Measurements from ENCODE around the gene SPTA1.

SPTA1 gene

DNA sequence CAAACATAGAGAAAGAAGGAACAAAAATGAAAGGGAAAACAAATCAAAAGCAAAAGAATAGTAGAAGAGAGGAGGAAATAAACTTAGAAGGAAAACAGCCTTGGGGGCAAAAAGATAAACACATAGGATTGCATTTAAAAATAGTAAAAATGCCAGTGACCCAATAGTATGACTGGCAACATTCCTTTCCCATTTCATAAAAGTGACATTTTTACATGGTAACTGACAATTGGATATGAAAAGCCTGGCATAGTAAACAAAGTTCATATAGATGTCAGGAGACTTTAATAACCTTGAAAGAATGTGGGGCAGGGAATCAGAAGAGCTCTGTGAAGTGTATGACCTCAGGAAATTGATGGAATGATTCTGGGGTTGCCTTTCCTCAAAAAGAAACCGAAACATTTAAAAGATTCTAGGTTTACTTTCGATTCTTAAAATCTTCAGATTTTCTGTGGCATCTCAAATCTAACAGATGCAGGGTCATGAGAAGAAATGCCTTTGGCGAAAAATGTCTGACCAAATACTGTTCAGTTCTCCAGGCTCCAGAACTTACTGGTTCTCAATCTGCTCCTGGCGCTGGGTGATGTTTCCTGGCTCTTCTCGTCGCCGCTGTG is 33.7 kb downstream of the SPTA1 start:
- no peak overlapping the region for H3K27ac ChIP-seq
- TF ChIP-seq, protein P1, sequence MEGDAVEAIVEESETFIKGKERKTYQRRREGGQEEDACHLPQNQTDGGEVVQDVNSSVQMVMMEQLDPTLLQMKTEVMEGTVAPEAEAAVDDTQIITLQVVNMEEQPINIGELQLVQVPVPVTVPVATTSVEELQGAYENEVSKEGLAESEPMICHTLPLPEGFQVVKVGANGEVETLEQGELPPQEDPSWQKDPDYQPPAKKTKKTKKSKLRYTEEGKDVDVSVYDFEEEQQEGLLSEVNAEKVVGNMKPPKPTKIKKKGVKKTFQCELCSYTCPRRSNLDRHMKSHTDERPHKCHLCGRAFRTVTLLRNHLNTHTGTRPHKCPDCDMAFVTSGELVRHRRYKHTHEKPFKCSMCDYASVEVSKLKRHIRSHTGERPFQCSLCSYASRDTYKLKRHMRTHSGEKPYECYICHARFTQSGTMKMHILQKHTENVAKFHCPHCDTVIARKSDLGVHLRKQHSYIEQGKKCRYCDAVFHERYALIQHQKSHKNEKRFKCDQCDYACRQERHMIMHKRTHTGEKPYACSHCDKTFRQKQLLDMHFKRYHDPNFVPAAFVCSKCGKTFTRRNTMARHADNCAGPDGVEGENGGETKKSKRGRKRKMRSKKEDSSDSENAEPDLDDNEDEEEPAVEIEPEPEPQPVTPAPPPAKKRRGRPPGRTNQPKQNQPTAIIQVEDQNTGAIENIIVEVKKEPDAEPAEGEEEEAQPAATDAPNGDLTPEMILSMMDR (conservative IDR thresholded peaks at IDR 0.05): no peak

DNA sequence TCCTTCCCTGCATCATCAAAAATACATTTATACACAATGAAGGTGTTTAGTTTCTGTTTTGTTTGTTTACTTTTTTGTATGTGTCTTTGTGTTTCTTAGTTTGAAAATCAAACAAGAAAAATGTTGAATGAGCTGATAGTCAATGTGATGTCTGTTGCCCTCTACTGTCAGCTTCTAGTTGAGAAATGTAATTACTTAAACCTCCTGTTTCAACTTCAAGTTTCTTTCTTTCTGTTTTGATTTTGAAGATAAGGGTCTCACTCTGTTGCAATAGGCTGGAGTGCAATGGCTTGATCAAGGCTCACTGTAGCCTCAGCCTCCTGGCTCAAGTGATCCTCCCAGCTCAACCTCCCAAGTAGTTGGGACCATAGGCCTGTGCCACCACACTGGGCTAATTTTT is 37.5 kb downstream of the SPTA1 start:
- no peak overlapping the region for H3K27ac ChIP-seq
- TF ChIP-seq, protein P1 (conservative IDR thresholded peaks at IDR 0.05): 0 out of 2 replicates have a peak, but pooled peaks have one; percentile 11

DNA sequence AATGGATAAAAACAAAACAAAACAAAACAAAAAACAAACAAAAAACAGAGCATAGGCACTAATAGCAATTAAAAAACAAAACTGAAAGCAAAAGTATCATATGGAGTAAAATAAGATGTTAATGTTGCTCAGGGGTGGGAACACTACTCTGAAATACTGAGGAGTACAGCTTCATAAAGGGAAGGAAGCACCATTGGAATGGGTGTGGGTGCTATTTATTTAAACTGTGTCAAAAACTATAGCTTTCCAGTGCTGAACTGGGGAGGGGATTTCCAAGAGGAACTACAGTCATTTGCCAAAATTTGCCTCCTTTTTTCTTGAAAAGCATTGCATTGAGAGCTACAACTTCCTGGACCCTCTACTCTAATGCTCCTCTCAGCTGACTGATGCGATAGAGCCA is 40.0 kb downstream of the SPTA1 start:
- no peak overlapping the region for H3K27ac ChIP-seq
- TF ChIP-seq, protein P1 (conservative IDR thresholded peaks at IDR 0.05): no peak

DNA sequence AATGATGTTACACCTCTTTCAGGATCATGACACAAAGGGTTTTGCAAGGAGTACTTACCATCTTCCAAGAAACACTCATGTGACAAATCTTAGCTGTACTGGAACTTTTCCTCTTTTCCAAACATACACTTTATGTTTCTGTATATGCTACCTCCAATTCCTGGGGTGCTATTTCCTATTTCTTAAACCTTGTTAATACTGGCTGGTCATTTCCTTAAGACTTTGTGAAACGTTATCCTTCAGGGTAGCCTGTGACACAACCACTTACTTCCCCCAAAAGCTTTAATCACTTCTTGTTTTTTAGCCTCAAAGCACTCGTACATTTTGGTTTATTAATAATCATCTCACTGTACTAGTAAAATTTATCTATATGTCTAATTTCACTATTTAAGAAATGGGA is 42.1 kb downstream of the SPTA1 start:
- H3K27ac ChIP-seq: no peak overlapping the region
- TF ChIP-seq, protein P1 (conservative IDR thresholded peaks at IDR 0.05): no peak

DNA sequence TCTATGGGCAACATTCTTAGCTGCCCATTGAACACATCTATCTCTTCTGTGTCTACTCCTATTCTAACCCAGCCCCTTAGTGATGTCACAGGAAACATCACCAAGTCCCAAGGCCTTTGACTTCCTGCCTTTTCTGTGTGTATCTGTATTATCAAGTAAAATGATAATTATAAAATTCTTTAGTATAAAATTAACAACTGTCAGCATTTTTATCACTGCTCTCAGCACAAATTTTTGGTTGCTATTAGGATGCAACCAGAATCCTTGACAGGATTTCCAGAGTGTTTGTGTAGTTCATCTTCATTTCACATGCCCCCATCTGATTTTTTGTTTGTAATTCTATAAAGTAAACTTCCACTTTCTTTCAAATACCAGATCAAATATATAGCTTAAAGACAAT is 47.6 kb downstream of the SPTA1 start:
- TF ChIP-seq, protein P1 (conservative IDR thresholded peaks at IDR 0.05): no peak
- no peak overlapping the region for H3K27ac ChIP-seq

DNA sequence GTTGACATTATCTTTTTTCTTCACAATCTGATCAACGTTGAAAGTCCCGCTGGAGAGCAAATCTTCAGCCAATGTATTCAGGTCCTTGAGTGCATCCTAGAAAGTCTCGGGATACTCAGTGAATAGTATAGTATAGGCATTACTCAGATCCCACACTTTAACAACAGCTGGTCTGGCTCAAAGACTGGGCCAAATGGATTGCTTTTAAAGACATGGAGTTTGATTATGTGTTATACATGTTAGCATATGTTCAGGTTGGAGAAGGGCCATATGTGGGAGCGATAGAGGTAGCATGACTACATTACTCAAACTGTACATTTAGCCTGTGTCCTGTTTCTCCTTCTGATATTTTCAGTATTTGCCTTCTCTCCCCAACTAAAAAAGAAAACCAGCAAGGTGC is 48.4 kb downstream of the SPTA1 start:
- TF ChIP-seq, protein P1 (conservative IDR thresholded peaks at IDR 0.05): no peak
- no peak overlapping the region for H3K27ac ChIP-seq

DNA sequence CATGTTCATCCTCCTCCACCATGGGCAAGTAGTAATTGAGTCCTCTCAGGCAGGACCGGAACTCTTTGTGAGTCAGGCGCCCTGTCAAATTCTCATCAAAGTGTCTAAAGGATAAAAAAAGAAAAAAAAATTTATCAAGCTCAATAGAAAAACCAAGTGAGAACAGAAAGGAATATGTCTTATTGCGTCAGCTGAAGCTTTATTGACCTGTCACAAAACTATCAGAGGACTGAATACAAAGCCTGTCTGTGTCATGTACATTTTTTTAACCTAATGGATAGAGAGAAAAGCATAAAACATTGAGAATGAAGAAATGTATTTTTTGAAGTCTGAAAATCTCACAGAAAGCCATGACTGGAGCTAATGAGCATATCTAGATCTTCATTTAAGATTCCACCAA is 72.8 kb downstream of the SPTA1 start:
- H3K27ac ChIP-seq: no peak overlapping the region
- TF ChIP-seq, protein P1 (conservative IDR thresholded peaks at IDR 0.05): no peak

All from VCaP (cell line).